ENCODE results near the gene C11orf97.
"Not testable (repeated sequence)": the region's sequence is repeated elsewhere in the genome, so short reads cannot be mapped to it uniquely, and the experiment has no call there.

C11orf97 gene

GRCh38 chr11:94545264-94546161 is 33.3 kb downstream of the C11orf97 start:
- no peak for DNase-seq (ENCODE audit: low read depth)
- no peak for TF ChIP-seq CTCF (IDR thresholded peaks at IDR 0.05; ENCODE audit: insufficient read depth, low read depth, low read length, missing control alignments)
- H3K4me3 ChIP-seq (ENCODE audit: low read depth, low read length), result no peak overlapping the region

- no peak for TF ChIP-seq CTCF (IDR thresholded peaks at IDR 0.05; ENCODE audit: insufficient read depth, low read depth, low read length, missing control alignments)
- no peak overlapping the region for H3K4me3 ChIP-seq (ENCODE audit: low read depth, low read length)
- DNase-seq (ENCODE audit: low read depth), result no peak
Observed at GRCh38 chr11:94546162-94546470, 33.9 kb downstream of the C11orf97 start.

GRCh38 chr11:94546886-94547285 is 34.6 kb downstream of the C11orf97 start:
- no peak for DNase-seq (ENCODE audit: low read depth)
- no peak for TF ChIP-seq CTCF (IDR thresholded peaks at IDR 0.05; ENCODE audit: insufficient read depth, low read depth, low read length, missing control alignments)
- no peak overlapping the region for H3K4me3 ChIP-seq (ENCODE audit: low read depth, low read length)

GRCh38 chr11:94549146-94549545 is 36.9 kb downstream of the C11orf97 start:
- no peak for TF ChIP-seq CTCF (IDR thresholded peaks at IDR 0.05; ENCODE audit: insufficient read depth, low read depth, low read length, missing control alignments)
- DNase-seq (ENCODE audit: low read depth), result no peak
- no peak overlapping the region for H3K4me3 ChIP-seq (ENCODE audit: low read depth, low read length)

GRCh38 chr11:94550513-94550912 is 38.3 kb downstream of the C11orf97 start:
- TF ChIP-seq CTCF (IDR thresholded peaks at IDR 0.05; ENCODE audit: insufficient read depth, low read depth, low read length, missing control alignments), result no peak
- H3K4me3 ChIP-seq (ENCODE audit: low read depth, low read length), result no peak overlapping the region
- peak; percentile 23 for DNase-seq (ENCODE audit: low read depth)

GRCh38 chr11:94553938-94554337 is 41.7 kb downstream of the C11orf97 start:
- TF ChIP-seq CTCF (IDR thresholded peaks at IDR 0.05; ENCODE audit: insufficient read depth, low read depth, low read length, missing control alignments), result no peak
- DNase-seq (ENCODE audit: low read depth), result no peak
- H3K4me3 ChIP-seq (ENCODE audit: low read depth, low read length), result no peak overlapping the region

- DNase-seq (ENCODE audit: low read depth); H3K4me3 ChIP-seq (ENCODE audit: low read depth, low read length): not testable (repeated sequence)
Observed at GRCh38 chr11:94555752-94556329, 43.6 kb downstream of the C11orf97 start.

Data from GM12865 (cell line).